Measurements from ENCODE around the gene DLL1. TPM values are rescaled to one million over a fixed set of nuclear protein-coding genes. Genes with fewer than 3 reads are reported as not detected.

The DLL1 gene
- total RNA-seq, 1 experiment from 2014 or later: not detected

GRCh38 chr6:170294298-170294730 is 3.4 kb upstream of the DLL1 start:
- CTCF ChIA-PET: no interaction called here
- H3K79me2 ChIP-seq (ENCODE audit: low read depth): no peaks in the 10 kb centered on the region

GRCh38 chr6:170293341-170294231 is 2.7 kb upstream of the DLL1 start:
- no peaks in the 10 kb centered on the region for H3F3A ChIP-seq (ENCODE audit: insufficient read depth, low read depth)
- H3K4me1 ChIP-seq (replicated peaks; ENCODE audit: insufficient read depth): no peaks in the 10 kb centered on the region
- ChIA-PET POLR2A (ENCODE audit: unreplicated experiment) (no interaction called here), CTCF (no interaction called here)
- H2AFZ ChIP-seq: no peak overlapping the region
- no peaks in the 10 kb centered on the region for H3K9me2 ChIP-seq (ENCODE audit: insufficient read depth)
- intact Hi-C loops (cut with micrococcal nuclease; ENCODE audit: unreplicated experiment): loop anchor here (2.0 to 5.0 kb wide), 2 partner anchors 343 to 461 kb away; no protein-coding TSS in a partner anchor
- H3K9me3 ChIP-seq (ENCODE audit: insufficient read depth, low read depth): no peaks in the 10 kb centered on the region
- H3K4me3 ChIP-seq: no peak overlapping the region
- H3K79me2 ChIP-seq (ENCODE audit: low read depth): no peaks in the 10 kb centered on the region
- H4K20me1 ChIP-seq (ENCODE audit: insufficient read depth): no peaks in the 10 kb centered on the region
- H3K27ac ChIP-seq: no peak overlapping the region
- no peak for DNase-seq
- BruUV-seq (replicated peaks): no TSS peak
- no peak overlapping the region for H3K4me2 ChIP-seq
- peaks cover 44% of the 10 kb centered on the region for H3K27me3 ChIP-seq (ENCODE audit: insufficient read depth, low read depth)
- H3K36me3 ChIP-seq (ENCODE audit: low read depth): no peaks in the 10 kb centered on the region
- TF ChIP-seq EZH2 (IDR thresholded peaks at IDR 0.05; ENCODE audit: low read depth): no peak
- TF ChIP-seq CTCF (conservative IDR thresholded peaks at IDR 0.05): no peak

More at GRCh38 chr6:170294298-170294730, 3.4 kb upstream of the DLL1 start:
- no peak for DNase-seq
- H3K4me2 ChIP-seq: no peak overlapping the region
- H4K20me1 ChIP-seq (ENCODE audit: insufficient read depth): no peaks in the 10 kb centered on the region
- no peak overlapping the region for H3K4me3 ChIP-seq
- H3K9me2 ChIP-seq (ENCODE audit: insufficient read depth): no peaks in the 10 kb centered on the region
- H3K27ac ChIP-seq: no peak overlapping the region
- no peaks in the 10 kb centered on the region for H3K4me1 ChIP-seq (replicated peaks; ENCODE audit: insufficient read depth)
- no peak overlapping the region for H2AFZ ChIP-seq
- no peaks in the 10 kb centered on the region for H3K9me3 ChIP-seq (ENCODE audit: insufficient read depth, low read depth)
- H3K27me3 ChIP-seq (ENCODE audit: insufficient read depth, low read depth): peaks cover 44% of the 10 kb centered on the region
- no peak for TF ChIP-seq CTCF (conservative IDR thresholded peaks at IDR 0.05)
- no peak for TF ChIP-seq EZH2 (IDR thresholded peaks at IDR 0.05; ENCODE audit: low read depth)
- intact Hi-C loops (cut with micrococcal nuclease; ENCODE audit: unreplicated experiment): loop anchor here (5.0 kb wide), 1 partner anchor 462 kb away; no protein-coding TSS in a partner anchor
- POLR2A ChIA-PET (ENCODE audit: unreplicated experiment): no interaction called here
- H3K36me3 ChIP-seq (ENCODE audit: low read depth): no peaks in the 10 kb centered on the region
- H3F3A ChIP-seq (ENCODE audit: insufficient read depth, low read depth): no peaks in the 10 kb centered on the region
- BruUV-seq (replicated peaks): no TSS peak

GRCh38 chr6:170292407-170293158 is 1.7 kb upstream of the DLL1 start:
- no peaks in the 10 kb centered on the region for H3F3A ChIP-seq (ENCODE audit: insufficient read depth, low read depth)
- H3K9me3 ChIP-seq (ENCODE audit: insufficient read depth, low read depth): no peaks in the 10 kb centered on the region
- no peaks in the 10 kb centered on the region for H3K36me3 ChIP-seq (ENCODE audit: low read depth)
- no peaks in the 10 kb centered on the region for H4K20me1 ChIP-seq (ENCODE audit: insufficient read depth)
- TF ChIP-seq EZH2 (IDR thresholded peaks at IDR 0.05; ENCODE audit: low read depth): no peak
- no peak for TF ChIP-seq CTCF (conservative IDR thresholded peaks at IDR 0.05)
- no peak overlapping the region for H3K4me3 ChIP-seq
- no peak overlapping the region for H3K27ac ChIP-seq
- POLR2A ChIA-PET (ENCODE audit: unreplicated experiment): no interaction called here
- H3K27me3 ChIP-seq (ENCODE audit: insufficient read depth, low read depth): peaks cover 46% of the 10 kb centered on the region
- no peak overlapping the region for H2AFZ ChIP-seq
- no peak overlapping the region for H3K4me2 ChIP-seq
- no peaks in the 10 kb centered on the region for H3K79me2 ChIP-seq (ENCODE audit: low read depth)
- no peaks in the 10 kb centered on the region for H3K9me2 ChIP-seq (ENCODE audit: insufficient read depth)
- H3K4me1 ChIP-seq (replicated peaks; ENCODE audit: insufficient read depth): no peaks in the 10 kb centered on the region
- CTCF ChIA-PET: no interaction called here
- DNase-seq: no peak
- intact Hi-C loops (cut with micrococcal nuclease; ENCODE audit: unreplicated experiment): loop anchor here (2.0 to 5.0 kb wide), 2 partner anchors 342 to 460 kb away; no protein-coding TSS in a partner anchor
- BruUV-seq (replicated peaks): no TSS peak

Measured in PC-9 (cell line).